HG03432 (cell line): ENCODE data around the gene IFT25.

Experiments used
- ATAC-seq: cut with Tn5 transposase; IDR thresholded peaks from one replicate; pipeline ENCODE4 v1.9.1; 2021; ENCODE audit warnings: mild to moderate bottlenecking, moderate library complexity; ENCODE audit not compliant: unreplicated experiment

IFT25 gene

DNA sequence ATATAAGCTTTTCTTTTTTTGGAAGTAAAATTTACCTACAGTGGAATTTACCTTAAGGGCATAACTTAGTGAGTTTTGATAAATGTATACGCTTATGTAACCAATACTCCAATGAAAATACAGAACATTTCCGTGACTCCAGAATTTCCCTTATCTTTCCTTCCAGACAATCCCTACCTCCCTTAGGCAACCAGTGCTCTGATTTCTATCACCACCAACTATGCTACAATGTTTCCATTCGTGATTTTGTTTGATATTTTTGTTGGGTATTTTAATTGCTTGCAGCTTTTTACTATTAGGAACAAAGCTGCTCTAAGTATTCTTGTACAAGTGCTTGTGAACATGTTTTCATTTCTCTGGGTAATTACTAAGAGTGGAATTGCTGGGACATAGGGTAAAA lies 14.6 kb downstream of the IFT25 start:
- ATAC-seq = no peak

DNA sequence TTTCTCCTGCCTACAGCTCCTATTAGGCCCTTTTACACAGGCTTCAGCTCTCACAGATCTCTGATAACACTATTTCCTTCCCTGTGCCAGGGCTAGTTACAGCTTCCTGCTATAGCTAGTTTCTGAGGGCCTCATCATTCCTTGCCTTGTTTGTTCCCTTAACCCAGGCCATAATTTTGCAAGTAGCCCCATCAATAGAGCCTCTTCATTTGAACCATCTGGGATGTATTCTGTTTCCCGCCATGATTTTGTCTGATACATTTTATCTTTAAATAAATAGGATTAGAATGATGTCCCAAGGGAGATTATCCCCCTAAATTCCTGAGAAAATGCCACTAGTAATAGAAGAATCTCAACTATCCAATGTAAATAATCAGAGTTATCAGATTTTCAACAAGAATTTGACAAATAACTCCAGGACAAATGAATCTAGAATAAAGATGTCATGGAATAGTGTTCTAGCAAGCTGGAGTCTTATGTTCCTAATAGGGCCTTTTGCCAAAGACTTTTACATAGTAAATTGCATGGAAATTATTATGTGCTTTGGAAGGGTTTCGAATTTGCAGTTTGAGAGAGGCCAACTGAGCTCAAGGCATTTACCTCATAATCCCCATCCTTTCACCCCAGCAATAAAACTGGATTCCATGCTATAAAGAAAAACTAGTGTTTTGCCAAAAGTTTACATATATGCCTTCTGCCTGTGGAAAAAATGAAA lies 16.1 kb downstream of the IFT25 start:
- ATAC-seq = no peak

DNA sequence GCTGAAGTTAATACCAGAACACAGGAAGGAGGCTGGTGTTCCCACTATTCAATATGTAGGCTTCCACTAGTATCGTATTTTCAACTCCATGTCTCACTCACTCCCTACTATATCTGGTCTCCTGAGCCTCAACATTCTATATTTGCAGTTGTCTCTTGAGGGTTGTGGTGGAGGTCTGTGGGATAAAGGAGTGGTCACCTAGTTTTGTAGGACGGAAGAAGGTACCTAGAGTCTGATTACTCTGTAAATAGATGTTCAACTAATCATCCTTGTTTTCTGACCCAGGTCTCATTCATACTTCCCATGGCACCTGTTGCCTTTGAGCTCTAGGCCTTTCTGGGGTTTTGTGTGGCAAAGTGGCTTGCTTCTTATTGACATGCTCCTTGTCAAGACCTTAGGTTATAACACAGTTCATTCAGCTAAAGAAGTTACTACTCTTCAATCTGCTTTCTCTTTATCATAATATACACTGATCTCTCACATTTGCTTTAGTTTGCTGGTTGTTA lies 18.1 kb downstream of the IFT25 start:
- no peak for ATAC-seq

DNA sequence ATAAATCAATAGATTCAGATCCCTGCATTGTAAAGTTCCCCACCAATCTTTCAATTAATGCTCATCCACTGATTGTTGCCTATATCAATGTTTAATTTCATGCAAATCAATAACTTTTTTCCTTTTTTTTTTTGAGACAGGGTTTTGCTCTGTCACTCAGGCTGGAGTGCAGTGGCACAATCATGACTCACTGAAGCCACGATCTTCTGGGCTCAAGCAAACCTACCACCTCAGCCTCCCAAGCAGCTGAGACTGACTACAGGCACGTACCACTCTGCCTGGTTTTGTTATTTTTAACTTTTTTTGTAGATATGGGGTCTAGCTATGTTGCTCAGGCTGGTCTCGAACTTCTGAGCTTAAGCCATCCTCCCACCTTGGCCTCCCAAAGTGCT lies 25.8 kb downstream of the IFT25 start:
- ATAC-seq = no peak

DNA sequence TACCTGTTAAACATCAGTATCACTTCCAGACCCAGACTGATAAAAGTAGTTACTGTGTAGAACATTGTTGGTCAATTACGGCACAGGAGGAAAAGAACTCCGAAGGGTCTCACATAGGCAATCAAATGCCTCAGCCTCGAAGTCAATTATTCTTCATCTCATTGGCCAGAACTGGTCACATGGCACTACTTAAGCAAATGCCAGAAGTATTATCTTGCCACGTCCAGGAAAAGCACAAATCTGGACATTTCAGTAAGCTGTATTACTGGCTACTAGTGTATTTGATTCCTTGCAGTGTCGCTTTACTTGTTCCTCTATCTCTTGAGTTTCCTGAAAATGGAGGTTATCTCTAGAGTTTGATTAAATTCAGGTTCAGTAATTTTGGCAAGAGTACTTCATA lies 27.2 kb downstream of the IFT25 start:
- no peak for ATAC-seq

DNA sequence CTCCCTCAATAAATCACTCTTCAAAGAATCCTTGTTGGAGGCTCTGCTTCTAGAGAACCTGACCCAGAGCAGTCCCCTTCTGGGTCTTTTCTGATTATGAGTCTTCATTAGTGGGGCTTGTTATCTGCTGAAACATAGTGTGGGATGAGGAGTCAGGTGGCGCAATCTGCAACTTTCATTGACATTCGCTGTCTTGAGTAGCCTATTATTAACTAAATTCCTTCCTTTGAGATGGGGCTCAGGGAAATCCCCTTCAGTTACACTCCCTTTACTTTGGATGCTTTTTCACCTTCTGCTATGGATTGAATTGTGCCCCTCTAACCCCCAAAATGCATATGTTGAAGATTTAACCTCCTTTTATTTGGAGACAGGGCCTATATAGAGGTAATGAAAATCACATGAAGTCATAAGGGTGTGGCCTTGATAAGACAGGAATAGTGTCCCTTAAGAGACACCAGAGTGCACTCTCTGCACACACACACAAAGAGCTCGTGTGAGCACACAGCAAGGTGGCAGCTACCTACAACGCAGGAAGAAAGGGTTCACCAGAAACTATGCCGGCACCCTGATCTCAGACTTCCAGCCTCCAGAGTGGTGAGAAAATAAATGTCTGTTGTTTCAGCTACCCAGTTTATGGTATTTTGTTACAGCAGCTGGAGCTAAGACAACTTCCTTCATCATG lies 32.0 kb downstream of the IFT25 start:
- no peak for ATAC-seq

GRCh38 chr1:53911442-53911841 lies 34.1 kb downstream of the IFT25 start:
- no peak for ATAC-seq

GRCh38 chr1:53909946-53910345 lies 35.6 kb downstream of the IFT25 start:
- ATAC-seq = no peak

DNA sequence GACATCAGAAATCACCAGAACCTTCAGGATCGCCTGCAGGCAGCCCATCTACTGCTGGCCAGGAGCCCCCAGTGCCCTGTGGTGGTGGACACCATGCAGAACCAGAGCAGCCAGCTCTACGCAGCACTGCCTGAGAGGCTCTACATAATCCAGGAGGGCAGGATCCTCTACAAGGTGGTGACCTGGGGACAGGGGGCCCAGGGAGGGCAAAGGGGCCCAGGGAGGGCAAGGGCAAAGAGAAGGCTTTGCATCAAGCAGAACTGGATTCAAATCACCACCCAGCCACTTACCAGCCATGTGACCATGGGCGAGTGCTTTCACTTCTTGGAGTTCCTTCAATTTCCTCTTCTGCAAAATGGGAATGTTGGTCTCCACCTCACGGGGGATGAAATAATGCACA lies 39.4 kb downstream of the IFT25 start:
- ATAC-seq = no peak

GRCh38 chr1:53905509-53905908 lies 40.0 kb downstream of the IFT25 start:
- ATAC-seq = no peak

GRCh38 chr1:53902235-53903138 lies 43.0 kb downstream of the IFT25 start:
- no peak for ATAC-seq

DNA sequence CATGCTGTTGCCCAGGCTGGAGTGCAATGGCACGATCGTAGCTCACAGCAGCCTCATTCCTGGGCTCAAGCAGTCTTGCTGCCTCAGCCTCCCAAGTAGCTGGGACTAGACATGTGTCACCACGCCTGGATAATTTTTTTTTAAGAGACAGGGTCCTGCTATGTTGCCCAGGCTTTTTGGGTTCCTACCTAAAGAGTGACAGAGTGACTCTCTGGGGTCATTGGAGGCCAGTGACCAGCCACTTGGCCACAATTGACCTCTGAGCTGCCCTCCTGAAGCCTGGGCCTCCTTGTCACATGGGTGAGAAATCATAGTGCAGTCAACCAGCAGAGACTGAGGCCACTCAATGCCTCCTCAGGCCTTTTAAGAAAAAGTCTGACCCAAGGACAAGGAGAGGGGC lies 45.8 kb downstream of the IFT25 start:
- no peak for ATAC-seq

DNA sequence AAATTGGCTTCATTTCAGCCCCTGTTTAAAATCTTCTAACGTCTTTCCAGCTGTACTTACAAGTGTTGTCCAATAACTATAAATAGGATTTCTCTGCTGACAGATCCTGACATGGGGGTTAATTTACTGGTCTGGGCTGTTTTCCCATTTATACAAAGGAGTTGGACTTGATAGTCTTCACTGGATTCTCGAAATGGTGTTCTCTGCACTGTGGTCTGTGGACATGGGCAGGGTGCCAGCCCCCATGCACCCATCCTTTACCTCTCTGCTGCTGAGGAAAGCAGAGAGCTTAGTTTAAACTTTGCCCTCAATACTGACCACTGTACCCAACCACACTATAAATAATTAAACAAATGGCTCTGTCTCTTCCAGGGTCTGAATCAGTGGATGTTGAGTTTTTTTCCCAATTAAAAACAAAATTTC lies 46.3 kb downstream of the IFT25 start:
- ATAC-seq = peak; percentile 45

DNA sequence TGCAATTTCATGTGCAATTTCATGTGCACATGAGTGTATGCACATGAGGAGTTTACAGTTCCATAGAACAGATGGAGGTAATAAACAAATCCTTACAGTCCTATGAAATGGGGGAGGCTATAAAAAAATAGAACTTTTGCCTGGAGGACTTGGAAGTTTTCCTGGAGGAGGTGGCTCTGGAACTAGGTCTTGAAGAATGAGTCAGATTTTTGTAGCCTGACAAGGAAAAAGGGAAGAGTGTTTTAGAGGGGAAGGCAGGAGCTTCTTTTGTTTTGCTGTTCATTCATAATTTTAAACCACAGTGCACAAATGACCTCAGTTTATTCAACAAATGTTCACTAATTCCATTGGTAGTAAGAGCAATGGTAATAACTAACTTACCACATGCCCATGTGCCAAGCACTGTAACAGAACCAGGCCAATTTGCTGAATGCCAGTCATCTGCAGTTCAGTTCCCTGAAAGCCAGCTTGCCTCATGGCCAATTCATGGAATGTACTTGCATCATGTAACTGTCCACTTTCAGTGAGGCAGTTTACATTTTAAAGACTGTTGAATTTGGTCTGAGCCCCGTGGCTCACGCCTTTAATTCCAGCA lies 48.8 kb downstream of the IFT25 start:
- no peak for ATAC-seq

GRCh38 chr1:53895421-53895820 lies 50.1 kb downstream of the IFT25 start:
- no peak for ATAC-seq

DNA sequence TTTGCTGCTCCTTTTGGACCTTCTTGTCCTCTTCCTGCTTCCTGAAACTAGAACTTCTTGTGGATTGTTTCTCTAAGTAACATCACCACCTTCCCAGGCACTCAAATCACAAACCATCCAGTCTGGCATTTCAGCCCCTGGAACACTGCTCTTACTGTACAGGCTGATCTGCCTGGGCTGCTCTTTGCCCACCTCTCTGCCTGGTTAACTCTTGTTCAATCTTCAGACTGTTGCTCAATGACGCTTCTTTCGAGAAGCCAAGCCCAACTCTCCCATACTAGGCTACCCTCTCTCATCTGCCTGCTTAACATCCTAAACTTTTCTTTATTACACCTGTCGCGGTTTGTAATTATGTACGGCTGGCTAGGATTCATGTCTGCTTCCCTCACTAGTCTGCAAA lies 50.9 kb downstream of the IFT25 start:
- ATAC-seq = no peak

DNA sequence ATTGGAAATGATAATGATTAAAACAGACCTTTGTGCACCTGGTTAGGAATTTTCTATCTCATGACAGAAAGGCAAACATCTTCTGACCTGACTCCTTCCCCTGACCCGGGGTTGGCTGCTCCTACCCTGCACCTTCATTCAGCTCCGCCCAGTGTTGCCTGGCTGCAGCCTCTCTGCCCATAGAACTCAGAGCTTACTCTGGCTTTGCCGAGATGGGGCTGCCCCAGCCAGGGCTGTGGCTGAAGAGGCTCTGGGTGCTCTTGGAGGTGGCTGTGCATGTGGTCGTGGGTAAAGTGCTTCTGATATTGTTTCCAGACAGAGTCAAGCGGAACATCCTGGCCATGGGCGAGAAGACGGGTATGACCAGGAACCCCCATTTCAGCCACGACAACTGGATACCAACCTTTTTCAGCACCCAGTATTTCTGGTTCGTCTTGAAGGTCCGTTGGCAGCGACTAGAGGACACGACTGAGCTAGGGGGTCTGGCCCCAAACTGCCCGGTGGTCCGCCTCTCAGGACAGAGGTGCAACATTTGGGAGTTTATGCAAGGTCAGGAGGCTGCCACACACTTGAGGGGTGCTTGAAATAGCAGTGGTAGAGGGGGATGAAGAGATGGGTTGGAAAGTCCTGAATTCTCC lies 51.4 kb downstream of the IFT25 start, which contains the start of gene DIO1:
TSS of gene DIO1 (plus strand) at position 189 of the 638 bp plus-strand sequence. CDS start at position 213, 24 bp downstream.
- no peak for ATAC-seq

DNA sequence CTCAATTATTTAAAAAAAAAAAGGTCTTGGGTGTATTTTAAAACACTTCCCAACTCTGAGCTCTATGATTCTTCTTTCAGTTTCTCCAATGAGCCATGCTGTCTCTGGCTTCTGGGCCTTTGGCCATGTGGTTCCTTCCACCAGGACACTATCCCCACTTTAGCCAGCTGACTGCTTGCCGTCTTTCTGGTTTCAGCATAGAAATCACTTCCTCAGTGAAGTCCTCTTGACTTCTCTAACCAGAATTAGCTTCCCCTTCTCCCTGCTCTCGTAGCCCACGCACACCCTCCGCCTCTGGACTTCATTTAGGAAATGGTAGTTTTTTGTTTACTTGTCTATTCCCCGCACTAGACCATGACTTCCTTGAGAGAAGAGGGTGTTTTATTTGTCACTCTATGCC lies 52.6 kb downstream of the IFT25 start:
- ATAC-seq = no peak

DNA sequence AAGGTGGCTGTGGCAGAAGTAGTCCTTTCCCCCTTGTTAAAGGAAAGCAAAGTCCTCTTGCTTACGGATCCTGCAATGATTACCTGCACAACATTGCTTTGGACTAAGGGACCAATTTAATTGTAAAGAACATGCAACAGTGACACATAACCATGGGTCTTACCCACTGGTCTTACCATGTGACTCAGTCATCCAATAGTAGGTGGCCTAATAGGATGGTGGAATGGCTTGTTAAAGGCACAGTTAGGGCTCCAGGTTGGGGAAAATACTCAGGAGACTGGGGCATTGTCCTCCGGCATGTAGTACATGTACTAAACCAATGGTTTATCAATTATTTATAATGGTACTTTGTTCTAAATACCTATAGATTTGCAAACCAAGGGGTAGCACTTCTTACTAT lies 53.8 kb downstream of the IFT25 start:
- no peak for ATAC-seq

DNA sequence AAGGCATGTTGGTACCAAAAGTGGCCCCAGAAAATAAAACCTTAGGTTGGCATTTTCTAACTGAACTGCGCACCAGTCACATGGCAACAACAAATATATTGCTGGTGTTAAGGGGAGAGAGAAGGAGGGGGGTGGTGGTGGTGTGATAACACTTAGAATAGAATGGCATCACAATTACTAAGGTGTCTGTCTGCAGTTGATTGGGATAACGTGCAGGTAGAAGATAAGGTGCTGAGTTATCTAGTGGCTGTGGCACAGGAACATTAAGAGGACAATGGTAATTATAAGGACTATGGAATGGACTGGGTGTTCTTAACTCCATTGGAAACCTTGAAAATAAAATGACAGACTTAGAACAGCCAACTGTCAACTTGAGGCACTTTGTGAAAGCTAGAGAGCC lies 54.5 kb downstream of the IFT25 start:
- no peak for ATAC-seq
